Stimulated activated CD8-positive, alpha-beta memory T cell treated with anti-CD3 and anti-CD28 coated beads, Interleukin-4, amount 100 ng/mL, for 1 hour (primary cell): ENCODE measurements around the gene PYDC2.

Source experiments
- DNase-seq, 2 donors: peaks; one replicate each; pipeline ENCODE4 v3.0.0-alpha.2; 2020; ENCODE audit warnings: low read depth in 2 of 2, low spot score in 1 of 2

Gene PYDC2

DNA sequence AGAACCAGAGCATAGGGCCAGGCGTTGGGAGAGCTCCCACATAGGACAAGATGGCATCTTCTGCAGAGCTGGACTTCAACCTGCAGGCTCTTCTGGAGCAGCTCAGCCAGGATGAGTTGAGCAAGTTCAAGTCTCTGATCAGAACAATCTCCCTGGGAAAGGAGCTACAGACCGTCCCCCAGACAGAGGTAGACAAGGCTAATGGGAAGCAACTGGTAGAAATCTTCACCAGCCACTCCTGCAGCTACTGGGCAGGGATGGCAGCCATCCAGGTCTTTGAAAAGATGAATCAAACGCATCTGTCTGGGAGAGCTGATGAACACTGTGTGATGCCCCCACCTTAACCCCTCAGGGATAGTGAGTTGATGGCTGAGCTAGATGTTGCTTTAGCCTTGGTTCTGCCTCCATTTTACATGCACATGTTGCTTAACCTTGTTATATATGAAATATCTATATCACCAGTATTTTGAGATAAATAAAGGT lies at the start of gene PYDC2:
Gene PYDC2, plus strand, starts transcription at position 51 of the 483 bp plus-strand sequence. Its CDS starts 0 bp downstream, at position 51.
- DNase-seq, result no peak

DNA sequence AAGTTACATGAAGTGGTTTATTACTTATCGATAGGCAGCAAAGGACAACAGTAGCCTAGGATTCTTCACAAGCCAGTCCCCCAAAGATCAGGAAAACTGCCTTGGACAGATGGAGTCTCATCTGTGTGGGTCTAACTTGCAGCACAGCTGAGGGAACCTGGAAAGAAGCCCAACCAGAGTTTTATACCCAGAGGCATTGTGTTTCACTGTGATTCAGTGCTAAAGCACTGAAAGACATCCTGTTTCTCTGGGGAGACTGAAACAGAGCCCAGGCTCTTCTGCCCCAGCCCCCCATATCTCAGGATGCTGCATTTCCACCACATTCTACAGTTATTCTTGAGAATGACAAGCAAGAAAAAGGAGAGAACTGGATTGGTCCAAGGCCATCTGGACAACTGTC lies 48.2 kb upstream of the PYDC2 start:
- no peak for DNase-seq

DNA sequence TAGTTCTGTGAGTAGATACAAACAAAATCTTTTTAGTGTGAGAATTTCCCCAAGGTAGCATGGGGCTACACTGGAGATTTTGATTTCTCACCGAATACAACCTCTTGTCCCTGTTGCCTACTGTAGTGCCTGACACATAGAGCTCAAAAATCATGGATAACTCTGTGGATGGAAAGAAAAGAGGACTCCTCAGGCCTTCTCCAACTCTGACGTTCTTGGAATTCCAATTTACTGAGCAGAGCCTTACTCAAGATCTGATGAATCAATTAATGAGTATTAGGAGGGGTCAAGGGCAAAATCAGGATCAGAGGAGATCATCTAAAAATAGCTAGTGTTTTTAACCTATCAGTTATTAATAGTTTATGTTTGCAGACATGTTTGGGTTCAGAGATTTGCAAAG lies 46.7 kb upstream of the PYDC2 start:
- DNase-seq, result no peak

DNA sequence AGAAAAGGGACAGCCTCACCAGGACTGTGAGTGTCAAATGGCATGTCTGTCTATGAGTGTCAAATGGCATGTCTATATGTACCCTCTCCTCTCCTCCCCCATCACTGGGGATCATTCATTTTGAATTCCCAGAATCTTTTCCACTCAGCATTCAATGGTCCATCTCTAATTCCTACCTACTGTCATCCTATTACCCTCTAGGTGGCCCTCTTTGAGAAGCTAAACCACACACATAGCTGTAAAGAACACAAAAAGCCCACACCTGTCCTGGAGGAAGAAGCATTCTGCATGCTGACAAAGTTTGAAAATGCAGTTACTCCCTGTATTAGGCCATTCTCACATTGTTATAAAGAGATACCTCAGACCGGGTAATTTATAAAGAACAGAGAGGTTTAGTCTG lies 46.2 kb upstream of the PYDC2 start:
- no peak for DNase-seq

DNA sequence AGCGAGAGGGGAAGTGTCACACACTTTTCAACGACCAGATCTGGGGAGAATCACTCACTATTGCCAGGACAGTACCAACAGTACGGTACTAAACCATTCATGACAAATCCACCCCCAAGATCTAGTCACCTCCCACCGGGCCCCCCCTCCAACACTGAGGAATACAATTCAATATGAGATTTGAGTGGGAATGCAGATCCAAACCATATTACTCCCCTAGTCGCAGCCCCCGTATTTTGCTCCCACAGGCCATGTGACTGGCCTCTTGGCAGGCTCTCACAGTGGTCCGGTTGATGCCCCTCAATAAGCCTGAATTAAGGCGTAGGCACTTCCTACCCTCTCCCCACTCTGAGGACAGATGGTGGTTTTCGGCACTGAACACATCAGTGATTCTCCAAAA lies 45.4 kb upstream of the PYDC2 start:
- no peak for DNase-seq

DNA sequence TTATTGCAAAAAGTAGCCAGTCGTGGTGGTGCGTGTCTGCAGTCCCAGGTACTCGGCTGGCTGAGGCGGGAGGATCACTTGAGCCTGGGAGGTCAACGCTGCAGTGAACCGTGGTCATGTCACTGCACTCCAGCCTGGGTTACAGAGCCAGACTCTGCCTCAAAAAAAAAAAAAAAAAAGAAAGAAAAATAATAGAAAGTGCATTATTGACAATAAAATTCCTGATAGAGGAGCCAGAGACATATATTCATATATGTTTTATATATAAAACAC lies 43.6 kb upstream of the PYDC2 start:
- no peak for DNase-seq

DNA sequence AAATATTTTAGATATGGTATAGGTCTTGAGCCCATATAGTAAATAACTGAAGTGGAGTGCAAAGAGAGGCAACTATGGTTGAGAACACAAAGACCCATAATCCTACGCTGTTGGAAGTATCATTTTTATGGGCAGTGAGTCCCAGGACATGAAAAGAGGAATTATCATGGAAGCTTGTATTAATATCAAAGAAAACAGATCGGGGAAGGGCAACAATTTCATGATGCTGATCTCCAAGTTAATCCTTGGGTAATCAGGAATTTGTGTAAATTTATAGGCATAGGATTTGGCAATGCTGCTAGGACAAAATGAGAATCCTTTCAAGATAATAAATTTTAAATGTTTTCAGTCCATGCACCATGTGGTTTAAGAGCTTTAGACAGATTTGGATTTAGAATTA lies 40.2 kb upstream of the PYDC2 start:
- DNase-seq, result no peak

DNA sequence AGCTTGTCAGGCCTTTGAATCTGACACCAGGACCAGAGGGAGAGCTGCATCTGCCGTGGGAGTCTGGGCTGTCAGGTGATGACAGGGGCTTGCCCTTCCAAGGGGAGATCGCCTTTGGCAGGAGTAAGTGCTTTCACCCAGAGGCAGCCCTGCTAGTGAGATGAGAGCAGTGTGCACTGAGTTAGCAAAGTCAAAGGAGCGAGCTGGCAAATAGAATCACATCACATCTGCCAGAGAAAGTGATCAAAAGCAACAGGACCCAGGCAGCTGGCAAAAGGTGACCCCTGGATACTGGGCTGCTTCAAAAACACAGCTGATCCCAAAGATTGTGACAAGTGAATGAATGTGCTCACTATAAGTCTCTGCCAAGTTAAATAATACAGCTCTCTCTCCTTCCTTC lies 36.1 kb upstream of the PYDC2 start:
- no peak for DNase-seq

DNA sequence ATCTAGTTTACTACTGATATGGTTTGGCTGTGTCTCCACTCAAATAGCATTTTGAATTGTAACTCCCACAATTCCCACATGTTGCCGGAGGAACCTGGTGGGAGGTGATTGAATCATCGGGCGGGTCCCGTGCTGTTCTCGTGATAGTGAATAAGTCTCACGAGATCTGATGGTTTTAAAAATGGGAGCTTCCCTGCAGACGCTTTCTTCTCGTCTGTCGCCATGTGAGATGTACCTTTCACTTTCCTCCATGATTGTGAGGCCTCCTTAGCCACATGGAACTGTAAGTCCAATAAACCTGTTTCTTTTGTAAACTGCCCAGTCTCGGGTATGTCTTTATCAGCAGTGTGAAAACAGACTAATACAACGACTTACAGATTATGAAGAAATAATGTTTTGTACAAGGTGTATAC lies 35.6 kb upstream of the PYDC2 start:
- DNase-seq, result no peak

DNA sequence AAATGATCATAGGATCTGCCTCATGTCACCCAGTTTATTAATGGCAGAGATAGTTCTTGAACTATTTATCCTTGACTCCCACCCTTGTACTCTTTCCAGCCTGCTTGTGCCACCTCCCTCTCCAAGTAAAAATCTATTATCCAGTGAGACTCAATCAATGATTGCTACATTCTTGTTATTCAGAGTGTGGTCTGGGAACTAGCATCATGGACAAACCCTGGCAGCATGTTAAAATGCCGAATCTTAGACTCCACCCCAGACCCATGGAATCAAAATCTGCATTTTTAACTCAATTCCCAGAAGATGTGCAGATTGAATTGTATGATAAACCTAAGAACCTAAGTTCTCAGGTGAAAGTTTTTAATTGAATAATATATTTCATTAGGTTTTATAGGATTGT lies 34.7 kb upstream of the PYDC2 start:
- no peak for DNase-seq

DNA sequence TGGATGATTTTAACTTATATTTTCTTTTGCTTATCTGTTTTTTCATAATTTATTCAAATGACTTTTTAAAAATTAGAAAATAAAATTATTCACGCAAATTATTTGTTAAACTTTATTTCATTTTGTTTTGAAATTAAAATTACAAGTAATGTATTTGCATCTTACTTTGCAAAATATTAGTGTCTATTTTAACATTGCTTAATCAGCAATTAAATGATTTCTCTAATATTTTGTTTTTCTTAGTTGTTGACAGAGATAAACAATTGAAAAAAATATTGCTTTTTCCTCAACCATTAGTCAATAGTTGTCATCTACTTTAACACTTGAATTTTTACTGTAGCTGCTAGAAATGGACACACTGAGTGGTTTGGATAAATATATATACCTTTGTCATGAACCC lies 32.8 kb upstream of the PYDC2 start:
- DNase-seq, result no peak

DNA sequence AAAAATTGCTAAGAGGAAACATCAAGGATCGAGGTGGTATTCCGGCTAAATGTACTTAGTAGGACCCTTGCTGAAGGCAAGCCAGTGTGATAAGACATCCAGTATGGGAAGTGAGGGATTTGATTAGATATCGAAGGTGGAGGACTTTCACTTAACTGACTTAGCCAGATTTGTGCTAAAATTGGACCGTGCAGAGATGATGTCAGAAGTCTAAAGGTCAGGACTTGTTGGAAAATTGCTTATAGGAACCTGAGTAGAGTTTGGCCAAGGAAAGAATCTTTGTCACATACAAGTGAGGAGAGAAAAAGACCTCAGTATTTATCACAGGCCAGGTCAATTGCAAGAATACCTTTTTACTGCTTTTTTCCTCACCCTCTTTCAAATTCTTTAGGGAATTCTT lies 30.9 kb upstream of the PYDC2 start:
- no peak for DNase-seq

DNA sequence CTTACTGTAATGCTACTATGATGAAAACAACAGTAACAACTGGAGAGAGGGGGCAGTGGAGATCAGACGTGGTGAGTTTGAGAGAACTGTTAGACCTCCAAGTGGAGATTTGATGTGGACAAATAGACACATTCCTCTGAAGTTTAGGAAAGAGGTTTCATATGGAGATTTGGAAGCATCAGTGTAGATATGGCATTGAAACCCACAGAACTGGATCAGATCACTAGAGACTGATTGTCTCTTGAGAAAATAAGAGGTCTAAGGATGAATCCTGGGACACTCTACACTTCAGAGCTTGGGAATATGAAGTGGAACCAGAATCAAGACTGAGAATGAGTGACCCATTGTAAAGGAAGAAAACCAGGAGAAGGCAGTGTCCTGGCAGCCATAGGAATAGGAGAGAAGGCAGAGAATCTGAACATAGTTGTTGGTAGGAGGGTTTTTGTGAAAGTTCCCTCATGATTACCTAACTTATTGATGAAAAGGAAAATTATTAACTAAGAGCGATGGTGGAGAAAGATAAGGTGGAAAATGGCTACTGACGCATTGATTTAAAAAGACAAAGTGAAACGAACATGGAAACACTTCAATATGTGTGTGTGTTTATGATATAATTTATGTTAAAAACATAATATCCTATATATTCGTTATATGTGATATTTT lies 29.7 kb upstream of the PYDC2 start:
- DNase-seq, result no peak

DNA sequence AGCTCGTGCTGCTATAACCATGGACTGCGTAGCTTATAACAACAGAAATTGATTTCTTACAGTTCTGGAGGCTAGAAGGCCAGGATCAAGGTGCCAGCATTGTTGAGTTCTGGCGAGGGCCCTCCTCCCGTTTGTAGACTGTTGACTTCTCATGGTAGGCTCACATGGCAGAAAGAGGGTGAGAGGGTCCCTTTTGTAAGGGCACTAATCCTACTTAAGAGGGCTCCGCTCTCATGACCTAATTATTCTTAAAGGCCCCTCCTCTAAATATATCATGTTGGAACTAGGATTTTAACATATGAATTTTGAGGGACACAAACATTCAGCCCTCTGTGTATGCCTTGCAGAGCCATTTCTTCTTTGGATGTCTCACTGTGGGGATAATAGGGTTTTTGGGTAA lies 28.8 kb upstream of the PYDC2 start:
- DNase-seq, result no peak

DNA sequence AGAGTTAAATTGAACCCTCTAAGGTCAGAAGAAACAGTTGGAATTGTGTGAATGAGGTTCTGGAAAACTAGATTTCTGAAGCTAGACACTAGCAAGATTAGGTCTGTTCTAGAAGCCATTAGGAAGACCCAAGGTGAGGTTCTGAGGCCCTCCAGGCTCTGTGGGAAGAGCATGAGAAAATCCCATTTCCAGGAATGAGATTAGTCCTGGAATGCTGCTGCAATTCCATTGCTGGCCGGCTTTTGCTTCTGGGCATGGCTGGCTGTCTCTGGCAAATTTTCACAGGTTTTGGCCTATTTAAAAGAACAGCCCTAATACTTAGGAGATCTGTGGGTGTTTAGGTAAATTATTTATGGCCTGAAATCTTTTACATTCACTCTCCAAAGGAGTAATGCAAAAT lies 26.9 kb upstream of the PYDC2 start:
- DNase-seq, result no peak

DNA sequence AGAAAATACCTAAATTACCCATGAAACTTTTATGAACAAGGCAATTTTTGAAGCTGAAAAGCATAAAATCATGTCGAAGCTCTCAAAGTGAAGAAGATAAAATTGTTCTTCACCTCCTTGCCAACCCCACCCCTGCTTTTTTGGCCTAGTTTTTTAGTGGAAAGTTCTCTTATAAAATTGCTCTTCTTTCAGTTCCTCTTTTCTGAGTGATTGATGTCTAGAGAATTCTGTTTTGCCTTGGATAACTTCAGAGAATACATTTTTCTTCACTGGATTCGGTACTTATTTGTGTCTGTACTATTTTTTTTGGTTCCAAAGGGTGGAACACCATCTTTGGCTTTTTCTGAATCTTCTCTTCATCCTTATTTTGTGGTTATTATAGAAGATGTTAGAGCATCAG lies 25.0 kb upstream of the PYDC2 start:
- no peak for DNase-seq

DNA sequence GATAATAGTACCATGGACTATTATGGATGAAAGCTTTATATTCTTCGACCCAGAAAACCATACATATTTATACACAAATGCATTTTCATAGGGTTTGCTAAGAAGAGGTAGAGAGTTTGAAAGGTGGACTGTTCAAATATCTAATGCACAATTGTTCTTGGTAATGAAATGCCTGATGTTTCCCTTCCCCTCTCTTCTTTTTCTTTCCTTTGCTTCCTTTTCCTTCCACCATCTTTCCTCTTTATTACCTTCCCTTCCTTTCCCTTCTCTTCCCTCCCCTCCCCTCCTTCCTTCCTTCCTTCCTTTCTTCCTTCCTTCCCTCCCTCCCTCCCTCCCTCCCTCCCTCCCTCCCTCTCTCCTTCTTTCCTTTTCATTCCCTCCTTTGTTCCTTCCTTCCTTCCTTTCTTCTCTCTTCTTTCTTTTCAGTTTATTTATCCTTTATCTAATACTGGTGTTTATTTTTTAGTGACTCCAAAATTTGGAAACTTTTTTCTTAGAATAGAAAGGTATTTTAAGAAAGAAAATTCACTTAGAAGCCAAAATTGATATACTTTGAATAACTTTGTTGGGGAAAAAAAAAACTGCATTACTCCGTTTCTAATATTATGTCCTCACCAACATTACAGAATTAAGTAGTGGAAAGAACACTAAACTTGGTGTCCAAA lies 22.7 kb upstream of the PYDC2 start:
- DNase-seq, result no peak

DNA sequence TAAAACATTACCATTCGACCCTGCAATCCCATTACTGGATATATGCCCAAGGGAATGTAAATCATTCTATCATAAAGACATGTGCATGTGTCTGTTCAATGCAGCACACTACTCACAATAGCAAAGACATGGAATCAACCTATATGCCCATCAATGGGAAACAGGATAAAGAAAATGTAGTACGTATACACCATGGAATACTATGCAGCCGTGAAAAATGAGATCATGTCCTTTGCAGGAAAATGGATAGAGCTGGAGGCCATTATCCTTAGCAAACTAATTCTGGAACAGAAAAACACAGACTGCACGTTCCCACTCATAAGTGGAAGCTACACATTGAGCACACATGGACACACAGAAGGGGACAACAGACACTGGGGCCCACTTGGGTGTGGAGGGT lies 20.4 kb upstream of the PYDC2 start:
- no peak for DNase-seq

DNA sequence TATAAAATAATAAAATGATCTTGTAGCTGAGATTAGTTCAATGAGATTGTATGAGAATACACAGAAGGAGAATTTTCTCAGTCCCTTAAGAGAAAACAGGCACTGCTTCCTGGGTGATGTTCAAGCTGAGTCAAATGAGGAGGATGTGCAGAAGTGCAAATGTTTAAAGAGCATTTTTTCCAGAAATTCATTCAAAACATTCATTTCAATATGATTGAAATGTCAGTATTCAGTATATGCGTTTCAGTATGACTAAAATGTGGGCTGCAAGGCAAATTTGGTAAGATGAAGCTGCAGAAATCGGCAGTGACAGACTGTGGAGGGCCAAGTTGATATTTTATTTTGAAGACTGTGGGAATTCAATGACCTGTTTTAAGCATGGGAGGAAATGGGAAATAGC lies 19.3 kb upstream of the PYDC2 start:
- no peak for DNase-seq

DNA sequence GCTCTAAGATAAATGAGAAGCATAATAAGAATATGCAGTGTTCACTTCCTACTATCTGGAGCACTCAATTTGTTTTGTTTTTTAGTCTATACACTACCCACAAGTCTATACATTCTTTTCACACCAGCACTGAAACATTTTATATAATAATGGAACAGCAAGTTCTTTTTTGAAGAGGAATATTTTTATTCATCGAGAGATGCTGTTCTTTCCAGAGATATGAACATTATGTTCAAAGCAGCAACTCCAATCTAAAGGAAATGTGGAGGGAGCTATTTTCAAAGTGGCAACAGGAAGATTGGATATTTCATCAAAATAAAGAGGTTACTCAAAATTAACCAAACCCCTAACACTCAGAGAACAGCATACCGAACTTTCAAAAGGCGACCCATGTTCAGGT lies 16.4 kb upstream of the PYDC2 start:
- no peak for DNase-seq

DNA sequence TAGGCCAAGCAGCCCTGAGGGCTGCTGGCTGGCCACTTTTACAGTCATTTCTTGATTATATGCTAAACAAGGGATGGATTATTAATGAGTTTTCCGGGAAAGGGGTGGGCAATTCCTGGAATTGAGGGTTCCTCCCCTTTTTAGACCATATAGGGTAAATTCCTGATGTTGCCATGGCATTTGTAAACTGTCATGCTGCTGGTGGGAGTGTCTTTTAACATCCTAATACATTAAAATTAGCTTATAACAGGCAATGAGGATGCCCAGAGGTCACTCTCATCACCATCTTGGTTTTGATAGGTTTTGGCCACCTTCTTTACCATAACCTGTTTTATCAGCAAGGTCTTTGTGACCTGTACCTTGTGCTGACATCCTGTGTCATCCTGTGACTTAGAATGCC lies 11.7 kb upstream of the PYDC2 start:
- no peak for DNase-seq

DNA sequence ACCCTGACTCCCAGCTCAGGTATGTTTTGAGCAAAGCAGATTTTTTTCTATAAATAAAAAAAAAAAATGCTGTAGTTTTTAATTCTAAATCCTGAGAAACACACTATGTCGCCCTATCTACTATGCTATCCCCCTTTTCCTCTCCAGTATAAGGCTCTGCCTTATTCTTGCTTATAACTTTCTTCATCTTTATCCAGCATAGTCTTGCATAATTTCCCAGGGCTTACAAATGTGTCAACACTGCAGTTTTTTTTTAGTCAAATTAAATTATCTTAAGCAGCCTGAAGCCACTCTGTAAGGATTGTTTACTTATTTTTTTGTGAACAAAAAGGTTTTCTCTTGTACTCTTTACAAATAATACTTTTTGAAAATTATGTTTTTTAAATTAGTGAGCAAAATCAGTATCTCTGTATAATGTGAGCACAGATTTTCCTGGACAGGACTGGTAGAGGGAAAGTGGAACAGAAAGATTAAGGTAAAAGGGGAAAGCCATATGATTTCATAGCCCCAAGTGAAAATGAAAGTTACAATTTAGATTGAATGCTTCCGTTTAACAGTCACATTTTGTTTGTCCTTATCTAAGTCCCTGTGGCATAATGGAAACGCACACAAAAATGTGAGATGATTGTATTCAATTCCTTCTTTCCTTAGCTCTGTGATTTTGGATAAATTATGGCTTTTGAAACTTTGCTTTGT lies 5.6 kb upstream of the PYDC2 start:
- no peak for DNase-seq

DNA sequence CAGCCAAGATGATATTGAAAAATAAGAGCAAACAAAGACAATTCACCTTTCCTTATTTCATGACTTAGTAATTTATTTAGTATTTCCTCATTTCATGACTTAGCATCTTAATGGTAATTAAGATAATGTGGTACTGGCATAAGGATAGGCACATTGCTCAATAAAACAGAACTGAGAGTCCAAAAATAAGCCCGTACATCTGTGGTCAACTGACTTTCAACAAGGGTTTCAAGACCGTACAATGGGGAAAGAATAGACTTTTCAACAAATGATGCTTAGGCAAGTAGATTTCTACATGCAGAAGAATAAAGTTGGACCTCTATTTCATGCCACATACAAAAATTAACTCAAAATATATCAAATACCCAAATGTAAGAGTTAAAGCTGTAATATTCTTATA lies 603 bp upstream of the PYDC2 start:
- no peak for DNase-seq
